ENCODE results near the gene CABP2.

GRCh38 chr11:67494371-67495233 lies 28.6 kb downstream of the CABP2 start:
- TF ChIP-seq TEAD4 (IDR thresholded peaks at IDR 0.05) (no peak), NFIC (IDR thresholded peaks at IDR 0.05) (no peak), YY1 (IDR thresholded peaks at IDR 0.05; ENCODE audit: low read depth) (no peak), EGR1 (IDR thresholded peaks at IDR 0.05) (no peak), MAX (IDR thresholded peaks at IDR 0.05) (no peak), TAF1 (IDR thresholded peaks at IDR 0.05; ENCODE audit: low read depth) (no peak)
